ENCODE data around the gene JAG2.

- TF ChIP-seq CTCF (IDR thresholded peaks at IDR 0.05; ENCODE audit: insufficient read depth, low read length) (no peak), GABPA (IDR thresholded peaks at IDR 0.05; ENCODE audit: low read depth) (no peak), REST (IDR thresholded peaks at IDR 0.05; ENCODE audit: insufficient replicate concordance, low read depth) (no peak), SPI1 (IDR thresholded peaks at IDR 0.05; ENCODE audit: borderline replicate concordance, low read depth) (no peak), POLR2AphosphoS5 (IDR thresholded peaks at IDR 0.05; ENCODE audit: low read depth) (no peak)
Observed at GRCh38 chr14:105144666-105145380, 23.8 kb downstream of the JAG2 start.

Measured in HL-60 (cell line).